NOMO-1 treated with DMSO at 0.1 percent for 48 hours (cell line): ENCODE measurements around the gene HPX.
A peak's percentile ranks its signal among the peaks of the same experiment; 100 is the strongest.

Source experiments
- DNase-seq: peaks from one replicate; lab custom pipeline; 2025; ENCODE audit not compliant: unreplicated experiment; lab: John Stamatoyannopoulos, UW

Gene HPX

DNA sequence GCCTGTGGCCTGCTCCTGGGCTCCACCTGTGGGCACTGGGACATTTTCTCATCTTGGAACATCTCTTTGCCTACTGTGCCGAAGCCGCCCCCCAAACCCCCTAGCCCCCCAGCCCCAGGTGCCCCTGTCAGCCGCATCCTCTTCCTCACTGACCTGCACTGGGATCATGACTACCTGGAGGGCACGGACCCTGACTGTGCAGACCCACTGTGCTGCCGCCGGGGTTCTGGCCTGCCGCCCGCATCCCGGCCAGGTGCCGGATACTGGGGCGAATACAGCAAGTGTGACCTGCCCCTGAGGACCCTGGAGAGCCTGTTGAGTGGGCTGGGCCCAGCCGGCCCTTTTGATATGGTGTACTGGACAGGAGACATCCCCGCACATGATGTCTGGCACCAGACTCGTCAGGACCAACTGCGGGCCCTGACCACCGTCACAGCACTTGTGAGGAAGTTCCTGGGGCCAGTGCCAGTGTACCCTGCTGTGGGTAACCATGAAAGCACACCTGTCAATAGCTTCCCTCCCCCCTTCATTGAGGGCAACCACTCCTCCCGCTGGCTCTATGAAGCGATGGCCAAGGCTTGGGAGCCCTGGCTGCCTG lies 49.2 kb downstream of the HPX start:
- no peak for DNase-seq

GRCh38 chr11:6390718-6391469 lies 49.9 kb downstream of the HPX start:
- DNase-seq, result no peak

DNA sequence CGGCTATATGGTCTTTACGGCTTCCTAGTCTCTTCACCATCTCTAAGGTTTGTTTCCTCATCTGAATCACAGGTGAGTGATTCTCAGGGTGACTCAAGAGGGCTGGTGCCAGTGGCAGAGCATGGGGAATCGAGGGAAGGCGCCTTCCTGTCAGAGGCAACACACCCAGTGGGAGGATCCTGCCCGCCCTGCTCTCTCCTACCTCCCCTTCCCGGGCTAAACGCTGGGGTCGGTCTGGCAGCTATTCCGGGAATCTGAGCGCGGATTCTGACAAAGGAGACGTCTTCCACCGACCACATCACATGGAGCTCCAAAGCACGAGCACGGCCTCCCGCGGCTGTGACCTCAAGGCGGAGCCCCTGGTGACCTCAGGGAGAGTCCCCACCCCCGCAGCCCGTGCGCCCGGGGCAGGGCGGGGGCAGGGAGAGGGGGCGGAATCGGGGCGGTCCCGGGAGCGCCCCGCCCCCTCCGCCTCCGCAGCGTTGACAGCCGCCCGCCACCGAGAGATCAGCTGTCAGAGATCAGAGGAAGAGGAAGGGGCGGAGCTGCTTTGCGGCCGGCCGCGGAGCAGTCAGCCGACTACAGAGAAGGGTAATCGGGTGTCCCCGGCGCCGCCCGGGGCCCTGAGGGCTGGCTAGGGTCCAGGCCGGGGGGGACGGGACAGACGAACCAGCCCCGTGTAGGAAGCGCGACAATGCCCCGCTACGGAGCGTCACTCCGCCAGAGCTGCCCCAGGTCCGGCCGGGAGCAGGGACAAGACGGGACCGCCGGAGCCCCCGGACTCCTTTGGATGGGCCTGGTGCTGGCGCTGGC lies 50.7 kb downstream of the HPX start, which contains the start of gene SMPD1:
TSS of gene SMPD1 (plus strand) at position 570 of the 813 bp plus-strand sequence. CDS start at position 695, 125 bp downstream.
- DNase-seq, result peak; percentile 94

GRCh38 chr11:6388748-6389147 lies 52.0 kb downstream of the HPX start:
- no peak for DNase-seq

DNA sequence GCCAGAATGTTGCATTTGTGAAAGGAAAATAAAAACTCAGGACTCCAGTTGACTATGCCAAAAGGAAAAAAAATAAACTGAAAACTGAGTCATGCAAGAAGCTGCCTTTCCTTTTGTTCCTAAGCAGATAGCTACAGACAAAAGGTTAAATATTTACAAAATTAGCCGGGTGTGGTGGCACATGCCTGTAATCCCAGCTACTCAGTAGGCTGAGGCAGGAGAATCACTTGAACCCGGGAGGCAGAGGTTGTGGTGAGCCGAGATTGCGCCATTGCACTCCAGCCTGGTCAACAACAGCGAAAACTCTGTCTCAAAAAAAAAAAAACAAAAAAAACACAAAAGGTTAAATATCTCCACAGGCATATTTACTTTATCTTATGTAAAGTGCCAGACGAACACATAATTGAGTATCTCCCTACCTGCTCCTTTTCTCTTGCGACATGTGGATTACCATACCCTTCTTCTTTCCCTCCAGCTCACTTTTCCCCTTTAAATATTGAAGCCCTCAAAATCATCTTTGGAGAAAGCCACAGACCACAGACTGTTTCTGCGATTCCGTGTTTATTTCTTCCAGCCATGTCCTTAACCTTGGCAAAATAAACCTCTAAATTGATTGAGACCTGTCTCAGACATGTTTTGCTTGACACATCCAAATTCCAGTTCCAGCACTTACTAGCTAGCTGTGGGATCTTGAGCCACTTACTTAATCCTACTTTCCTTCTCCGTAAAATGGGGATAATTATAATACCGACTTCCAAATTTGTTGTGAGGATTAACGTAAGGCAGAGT lies 52.8 kb downstream of the HPX start:
- DNase-seq, result no peak

GRCh38 chr11:6385046-6385777 lies 55.6 kb downstream of the HPX start:
- DNase-seq, result no peak
